ENCODE results near the gene TMEM141. TPM values are rescaled to one million over a fixed set of nuclear protein-coding genes. Genes with fewer than 3 reads are reported as not detected.
A peak's percentile ranks its signal among the peaks of the same experiment; 100 is the strongest.

TMEM141 gene
- total RNA-seq, 4 donors from 2014 or later = 81.6 to 189 (median 141) TPM

DNA sequence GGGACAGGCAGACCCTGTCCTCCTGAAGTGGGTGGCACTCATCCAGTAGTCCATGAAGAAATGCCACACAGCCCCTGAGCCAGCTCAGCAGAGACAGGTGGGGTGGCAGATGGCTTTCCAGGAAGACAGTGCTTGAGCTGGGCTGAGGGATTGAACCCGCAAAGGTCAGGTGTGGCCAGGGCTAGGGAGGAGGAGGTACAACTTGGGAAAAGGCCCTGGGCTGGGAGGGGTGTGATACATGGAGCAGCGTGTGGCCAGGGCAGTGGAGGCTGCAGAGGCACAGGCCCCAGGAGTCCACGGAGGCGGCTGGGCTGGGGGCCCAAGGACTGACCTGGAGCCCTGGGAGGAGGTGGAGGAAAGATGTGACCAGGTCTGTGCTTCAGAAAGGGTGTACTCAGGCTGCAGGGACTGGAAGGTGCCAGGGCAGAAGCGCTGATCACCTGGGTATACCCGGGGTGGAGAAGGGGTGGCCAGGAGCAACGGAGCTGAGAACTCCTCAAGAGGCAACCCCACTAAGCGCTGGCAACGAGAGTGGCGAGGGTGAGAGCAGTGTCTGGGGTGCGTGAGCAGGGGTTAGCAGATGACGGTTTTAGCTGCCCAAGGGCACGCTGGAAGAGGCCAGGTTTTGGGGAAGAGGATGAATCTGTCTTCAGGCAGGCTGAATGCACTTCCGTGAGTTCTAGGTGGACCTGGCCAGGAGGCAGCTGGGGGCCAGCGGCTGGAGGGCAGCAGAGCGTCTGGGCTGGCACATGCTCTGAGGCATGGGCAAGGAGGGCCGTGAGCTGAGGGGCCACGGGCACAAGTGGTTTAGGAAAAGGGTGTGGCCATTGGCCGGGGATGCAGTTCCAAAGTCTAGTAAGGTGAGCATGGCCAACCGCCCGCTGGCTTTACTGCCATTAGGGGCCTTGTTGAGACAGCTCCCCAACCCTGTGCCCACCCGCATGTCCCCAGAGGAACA is 12.7 kb downstream of the TMEM141 start:
- Histone ChIP-seq H3K4me3 (replicated peaks in 1 of 3) (no peak overlapping the region), H3K27me3 (no peaks in the 10 kb centered on the region), H3K9me3 (no peaks in the 10 kb centered on the region), H3K4me1 (peaks cover 29 to 37% of the 10 kb centered on the region in 2 donors), H3K36me3 (no peaks in the 10 kb centered on the region), H3K27ac (no peak overlapping the region)
- 88 to 94% methylated on average over 22 of the region's 22 CpGs for WGBS, 2 donors
- DNase-seq = no peak
- no peak for TF ChIP-seq POLR2A (IDR thresholded peaks at IDR 0.05)
- TF ChIP-seq, protein P1, sequence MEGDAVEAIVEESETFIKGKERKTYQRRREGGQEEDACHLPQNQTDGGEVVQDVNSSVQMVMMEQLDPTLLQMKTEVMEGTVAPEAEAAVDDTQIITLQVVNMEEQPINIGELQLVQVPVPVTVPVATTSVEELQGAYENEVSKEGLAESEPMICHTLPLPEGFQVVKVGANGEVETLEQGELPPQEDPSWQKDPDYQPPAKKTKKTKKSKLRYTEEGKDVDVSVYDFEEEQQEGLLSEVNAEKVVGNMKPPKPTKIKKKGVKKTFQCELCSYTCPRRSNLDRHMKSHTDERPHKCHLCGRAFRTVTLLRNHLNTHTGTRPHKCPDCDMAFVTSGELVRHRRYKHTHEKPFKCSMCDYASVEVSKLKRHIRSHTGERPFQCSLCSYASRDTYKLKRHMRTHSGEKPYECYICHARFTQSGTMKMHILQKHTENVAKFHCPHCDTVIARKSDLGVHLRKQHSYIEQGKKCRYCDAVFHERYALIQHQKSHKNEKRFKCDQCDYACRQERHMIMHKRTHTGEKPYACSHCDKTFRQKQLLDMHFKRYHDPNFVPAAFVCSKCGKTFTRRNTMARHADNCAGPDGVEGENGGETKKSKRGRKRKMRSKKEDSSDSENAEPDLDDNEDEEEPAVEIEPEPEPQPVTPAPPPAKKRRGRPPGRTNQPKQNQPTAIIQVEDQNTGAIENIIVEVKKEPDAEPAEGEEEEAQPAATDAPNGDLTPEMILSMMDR (IDR thresholded peaks at IDR 0.05) = no peak
- intact Hi-C loops (cut with DNase I) = no loop called here

GRCh38 chr9:136804509-136805206 is 13.5 kb downstream of the TMEM141 start:
- Histone ChIP-seq H3K4me3 (replicated peaks in 1 of 3) (no peak overlapping the region), H3K27me3 (no peaks in the 10 kb centered on the region), H3K36me3 (no peaks in the 10 kb centered on the region), H3K27ac (no peak overlapping the region), H3K4me1 (peaks cover 32 to 37% of the 10 kb centered on the region in 2 donors), H3K9me3 (no peaks in the 10 kb centered on the region)
- intact Hi-C loops (cut with DNase I) = loop anchor here (5.0 kb wide), 1 partner anchor 143 kb away; the partner anchor contains the start of gene C8G
- DNase-seq = peak in 1 of 2 donors; percentile 39
- no peak for TF ChIP-seq POLR2A (IDR thresholded peaks at IDR 0.05)
- TF ChIP-seq, protein P1 (IDR thresholded peaks at IDR 0.05) = no peak
- WGBS, 2 donors = 74 to 93% methylated on average over 8 to 13 of the region's 20 CpGs

DNA sequence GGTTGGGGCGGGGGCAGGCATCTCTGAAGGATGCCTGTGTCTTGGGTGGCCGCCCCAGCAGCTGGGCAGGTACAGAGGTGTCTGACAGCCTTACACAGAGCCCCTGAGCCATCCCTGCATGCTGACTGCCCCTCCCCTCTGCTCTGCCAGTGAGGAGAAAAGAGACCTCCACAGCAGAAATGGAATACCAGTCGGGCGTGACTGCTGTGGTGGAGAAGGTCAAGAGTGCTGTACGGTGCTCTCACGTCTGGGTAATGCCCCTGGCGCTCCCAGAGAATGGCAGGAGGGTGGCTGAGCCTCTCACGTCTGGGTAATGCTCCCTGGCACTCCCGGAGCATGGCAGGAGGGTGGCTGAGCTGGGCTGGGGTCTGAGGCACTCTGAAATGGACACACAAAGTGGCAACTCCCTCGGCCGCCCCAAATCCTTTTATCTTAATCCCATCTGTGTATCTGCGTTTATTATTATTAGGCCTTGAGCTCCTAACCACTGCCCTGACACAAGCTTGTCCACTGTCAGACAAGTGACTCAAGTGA is 14.1 kb downstream of the TMEM141 start:
- peak in 1 of 2 donors; percentile 43 for DNase-seq
- intact Hi-C loops (cut with DNase I) = loop anchor here (5.0 kb wide), 1 partner anchor 142 kb away; the partner anchor contains the start of gene C8G
- WGBS, 2 donors = 70 to 75% methylated on average over 9 to 12 of the region's 12 CpGs

DNA sequence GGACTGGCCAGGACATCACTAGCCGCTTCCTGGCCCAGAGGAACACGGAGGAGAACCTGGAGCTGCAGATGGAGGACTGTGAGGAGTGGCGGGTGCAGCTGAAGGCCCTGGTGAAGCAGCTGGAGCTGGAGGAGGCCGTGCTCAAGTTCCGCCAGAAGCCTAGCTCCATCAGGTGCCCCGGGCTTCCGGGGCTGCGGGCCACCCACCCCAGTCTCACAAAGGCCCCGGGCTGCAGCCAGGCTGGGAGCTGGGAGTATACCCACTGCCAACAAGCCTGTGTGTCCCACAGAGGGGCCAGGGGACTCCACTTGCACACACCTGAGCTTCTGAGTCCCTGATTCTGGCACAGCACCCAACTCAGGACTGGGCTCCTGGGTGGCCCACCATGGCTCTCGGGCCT is 14.9 kb downstream of the TMEM141 start:
- TF ChIP-seq, protein P1 (IDR thresholded peaks at IDR 0.05) = no peak
- no peak for TF ChIP-seq POLR2A (IDR thresholded peaks at IDR 0.05)
- no peak for DNase-seq
- Histone ChIP-seq H3K9me3 (no peaks in the 10 kb centered on the region), H3K27ac (no peak overlapping the region), H3K27me3 (no peaks in the 10 kb centered on the region), H3K36me3 (no peaks in the 10 kb centered on the region), H3K4me1 (peaks cover 25 to 37% of the 10 kb centered on the region in 2 donors), H3K4me3 (replicated peaks in 1 of 3) (no peak overlapping the region)
- 89 to 100% methylated on average over 4 to 6 of the region's 10 CpGs for WGBS, 2 donors
- intact Hi-C loops (cut with DNase I) = loop anchor here (5.0 kb wide), 1 partner anchor 141 kb away; the partner anchor contains the start of gene C8G

More for the DNA sequence above, 14.1 kb downstream of the TMEM141 start:
- no peaks in the 10 kb centered on the region for H3K36me3 ChIP-seq
- H3K4me1 ChIP-seq = peaks cover 33 to 40% of the 10 kb centered on the region in 2 donors
- H3K4me3 ChIP-seq (replicated peaks in 1 of 3) = no peak overlapping the region
- no peaks in the 10 kb centered on the region for H3K9me3 ChIP-seq
- TF ChIP-seq, protein P1 (IDR thresholded peaks at IDR 0.05) = no peak
- TF ChIP-seq POLR2A (IDR thresholded peaks at IDR 0.05) = no peak
- H3K27me3 ChIP-seq = no peaks in the 10 kb centered on the region
- no peak overlapping the region for H3K27ac ChIP-seq

Data from thyroid gland (tissue), 4 donors.